ENCODE results near the gene ADAMTS2.
A peak's percentile ranks its signal among the peaks of the same experiment; 100 is the strongest.

Gene ADAMTS2

GRCh38 chr5:179264053-179264782 is 81.0 kb downstream of the ADAMTS2 start:
- peak; percentile 47 for DNase-seq (ENCODE audit: low spot score)
- Histone ChIP-seq H3K9me3 (ENCODE audit: severe bottlenecking) (peaks cover 10% of the 10 kb centered on the region), H3K4me1 (ENCODE audit: insufficient read depth, poor library complexity, severe bottlenecking) (no peaks in the 10 kb centered on the region), H3K27me3 (ENCODE audit: insufficient read depth, poor library complexity, severe bottlenecking) (no peaks in the 10 kb centered on the region), H3K27ac (ENCODE audit: poor library complexity, severe bottlenecking) (no peak overlapping the region), H3K36me3 (ENCODE audit: low read depth) (no peaks in the 10 kb centered on the region), H3K4me3 (ENCODE audit: severe bottlenecking) (no peak overlapping the region)
- TF ChIP-seq CTCF (IDR thresholded peaks at IDR 0.05; ENCODE audit: poor library complexity, severe bottlenecking): no peak
- no peak for ATAC-seq (ENCODE audit: low read depth)

- peak; percentile 62 for DNase-seq (ENCODE audit: low spot score)
- no peaks in the 10 kb centered on the region for H3K36me3 ChIP-seq (ENCODE audit: low read depth)
- no peak for ATAC-seq (ENCODE audit: low read depth)
- H3K27me3 ChIP-seq (ENCODE audit: insufficient read depth, poor library complexity, severe bottlenecking): no peaks in the 10 kb centered on the region
- TF ChIP-seq CTCF (IDR thresholded peaks at IDR 0.05; ENCODE audit: poor library complexity, severe bottlenecking): no peak
- no peak overlapping the region for H3K4me3 ChIP-seq (ENCODE audit: severe bottlenecking)
- H3K9me3 ChIP-seq (ENCODE audit: severe bottlenecking): peaks cover 10% of the 10 kb centered on the region
- no peak overlapping the region for H3K27ac ChIP-seq (ENCODE audit: poor library complexity, severe bottlenecking)
- H3K4me1 ChIP-seq (ENCODE audit: insufficient read depth, poor library complexity, severe bottlenecking): no peaks in the 10 kb centered on the region
These were observed 81.7 kb downstream of the ADAMTS2 start for GRCh38 chr5:179263391-179264052.

- no peaks in the 10 kb centered on the region for H3K4me1 ChIP-seq (ENCODE audit: insufficient read depth, poor library complexity, severe bottlenecking)
These were observed 82.9 kb downstream of the ADAMTS2 start for GRCh38 chr5:179262126-179262920.

GRCh38 chr5:179261301-179262125 is 83.7 kb downstream of the ADAMTS2 start:
- Histone ChIP-seq H3K27me3 (ENCODE audit: insufficient read depth, poor library complexity, severe bottlenecking) (no peaks in the 10 kb centered on the region), H3K4me1 (ENCODE audit: insufficient read depth, poor library complexity, severe bottlenecking) (no peaks in the 10 kb centered on the region), H3K9me3 (ENCODE audit: severe bottlenecking) (peaks cover 8% of the 10 kb centered on the region), H3K27ac (ENCODE audit: poor library complexity, severe bottlenecking) (no peak overlapping the region), H3K4me3 (ENCODE audit: severe bottlenecking) (no peak overlapping the region), H3K36me3 (ENCODE audit: low read depth) (no peaks in the 10 kb centered on the region)
- peak; percentile 12 for TF ChIP-seq CTCF (IDR thresholded peaks at IDR 0.05; ENCODE audit: poor library complexity, severe bottlenecking)
- DNase-seq (ENCODE audit: low spot score) (peak; percentile 62), ATAC-seq (ENCODE audit: low read depth) (no peak)

More at GRCh38 chr5:179262126-179262920, 82.9 kb downstream of the ADAMTS2 start:
- H3K27me3 ChIP-seq (ENCODE audit: insufficient read depth, poor library complexity, severe bottlenecking): no peaks in the 10 kb centered on the region
- H3K4me3 ChIP-seq (ENCODE audit: severe bottlenecking): no peak overlapping the region
- no peak overlapping the region for H3K27ac ChIP-seq (ENCODE audit: poor library complexity, severe bottlenecking)
- TF ChIP-seq CTCF (IDR thresholded peaks at IDR 0.05; ENCODE audit: poor library complexity, severe bottlenecking): no peak
- peaks cover 10% of the 10 kb centered on the region for H3K9me3 ChIP-seq (ENCODE audit: severe bottlenecking)
- DNase-seq (ENCODE audit: low spot score): peak; percentile 64
- ATAC-seq (ENCODE audit: low read depth): no peak
- no peaks in the 10 kb centered on the region for H3K36me3 ChIP-seq (ENCODE audit: low read depth)

Measured in RWPE2 (cell line).